Caki2 (cell line): Measurements from ENCODE around the gene NRSN2. TPM values are rescaled to one million over a fixed set of nuclear protein-coding genes. Genes with fewer than 3 reads are reported as not detected.

Experiments used
- DNase-seq: peaks from one replicate; pipeline ENCODE4 v3.0.0-alpha.2; 2015; ENCODE audit warnings: low read depth
- in situ Hi-C: cut with HindIII; loops from 2 replicates; pipeline ENCODE4 v1.10.0; 2016; ENCODE audit warnings: low sequenced_read_pairs, low pct_unique_long_range_greater_than_20kb, mixed read lengths
- total RNA-seq: library from RNA; depleted of rRNA; stranded (reverse); fragments of >200 nt; shearing (Covaris generic); gene quantifications from 2 replicates; pipeline ENCODE4 v1.2.3, GENCODE V29; 2014; ENCODE audit warnings: low replicate concordance; rRNA removed

NRSN2 gene
- 0.74 and 5.3 TPM in 2 replicates for total RNA-seq

GRCh38 chr20:346640-347316 is at the start of gene NRSN2:
Gene NRSN2 (plus strand): TSS chr20:347111. CDS start chr20:349644, 2,533 bp downstream.
- in situ Hi-C loops: no loop called here
- DNase-seq: no peak

GRCh38 chr20:297925-298775 is 48.8 kb upstream of the NRSN2 start:
- in situ Hi-C loops: no loop called here
- peak; percentile 74 for DNase-seq

- no peak for DNase-seq
- in situ Hi-C loops: no loop called here
Measured at GRCh38 chr20:298776-299391, 48.0 kb upstream of the NRSN2 start.

- no peak for DNase-seq
- in situ Hi-C loops: no loop called here
Measured at GRCh38 chr20:300345-300990, 46.4 kb upstream of the NRSN2 start.

GRCh38 chr20:301886-302848 is 44.7 kb upstream of the NRSN2 start:
- in situ Hi-C loops: no loop called here
- DNase-seq: no peak

- DNase-seq: no peak
- in situ Hi-C loops: no loop called here
Measured at GRCh38 chr20:305745-306144, 41.2 kb upstream of the NRSN2 start.

- in situ Hi-C loops: no loop called here
- no peak for DNase-seq
Measured at GRCh38 chr20:308427-309038, 38.4 kb upstream of the NRSN2 start.

- in situ Hi-C loops: no loop called here
- DNase-seq: no peak
Measured at GRCh38 chr20:309306-309840, 37.5 kb upstream of the NRSN2 start.

- peak; percentile 99 for DNase-seq
- in situ Hi-C loops: no loop called here
Measured at GRCh38 chr20:309841-310644, 36.9 kb upstream of the NRSN2 start.

- in situ Hi-C loops: no loop called here
- DNase-seq: no peak
Measured at GRCh38 chr20:310645-311044, 36.3 kb upstream of the NRSN2 start.

GRCh38 chr20:311609-312008 is 35.3 kb upstream of the NRSN2 start:
- in situ Hi-C loops: no loop called here
- no peak for DNase-seq

GRCh38 chr20:312067-312466 is 34.8 kb upstream of the NRSN2 start:
- no peak for DNase-seq
- in situ Hi-C loops: no loop called here

GRCh38 chr20:312866-313265 is 34.0 kb upstream of the NRSN2 start:
- no peak for DNase-seq
- in situ Hi-C loops: no loop called here

- in situ Hi-C loops: no loop called here
- no peak for DNase-seq
Measured at GRCh38 chr20:313402-313801, 33.5 kb upstream of the NRSN2 start.

- in situ Hi-C loops: no loop called here
- DNase-seq: peak; percentile 55
Measured at GRCh38 chr20:313948-314347, 33.0 kb upstream of the NRSN2 start.

- in situ Hi-C loops: no loop called here
- no peak for DNase-seq
Measured at GRCh38 chr20:316316-317068, 30.4 kb upstream of the NRSN2 start.
